Measurements from ENCODE around the gene AFM.

GRCh38 chr4:73433140-73433539, 48.4 kb upstream of the AFM start:
- TF ChIP-seq TEAD4 (IDR thresholded peaks at IDR 0.05; ENCODE audit: low read depth, low read length): no peak
- TF ChIP-seq, protein P1, sequence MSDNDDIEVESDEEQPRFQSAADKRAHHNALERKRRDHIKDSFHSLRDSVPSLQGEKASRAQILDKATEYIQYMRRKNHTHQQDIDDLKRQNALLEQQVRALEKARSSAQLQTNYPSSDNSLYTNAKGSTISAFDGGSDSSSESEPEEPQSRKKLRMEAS (IDR thresholded peaks at IDR 0.05): no peak
